Neural cell (in vitro differentiated cells): Measurements from ENCODE around the gene B3GALT6. TPM values are rescaled to one million over a fixed set of nuclear protein-coding genes. Genes with fewer than 3 reads are reported as not detected.

Experiments used
- H2AFZ ChIP-seq: fragments of 200-600, 300-800 bp; sonication (generic), shearing (Covaris generic); 2 replicates; pipeline ENCODE4 v1.6.0; 2014; ENCODE audit warnings: low read depth, mild to moderate bottlenecking, antibody characterized with exemption, low read length, moderate library complexity
- H3F3A ChIP-seq: fragments of 200-600 bp; shearing (Covaris generic); 2 replicates; pipeline ENCODE4 v1.6.1; 2016; ENCODE audit warnings: mild to moderate bottlenecking, moderate library complexity, mixed read lengths, antibody characterized with exemption, low read length; ENCODE audit not compliant: insufficient read depth, poor library complexity, severe bottlenecking
- H3K27ac ChIP-seq: fragments of 200-600, 300-800 bp; sonication (generic), shearing (Covaris generic); 2 replicates; pipeline ENCODE4 v1.5.1; 2014; ENCODE audit warnings: mild to moderate bottlenecking, low read length, moderate library complexity
- H3K27me3 ChIP-seq: fragments of 300-800, 200-600 bp; sonication (generic), shearing (Covaris generic); 2 replicates; pipeline ENCODE4 v1.6.0; 2014; ENCODE audit warnings: mild to moderate bottlenecking, low read depth, low read length, moderate library complexity; ENCODE audit not compliant: insufficient read depth
- H3K36me3 ChIP-seq: fragments of 300-800, 200-600 bp; sonication (generic), shearing (Covaris generic); 2 replicates; pipeline ENCODE4 v1.5.1; 2014; ENCODE audit warnings: mild to moderate bottlenecking, antibody characterized with exemption, low read length, moderate library complexity; ENCODE audit not compliant: insufficient read depth
- H3K4me2 ChIP-seq: fragments of 300-800, 200-600 bp; sonication (generic), shearing (Covaris generic); 2 replicates; pipeline ENCODE4 v1.6.0; 2014; ENCODE audit warnings: mild to moderate bottlenecking, low read length
- H3K4me3 ChIP-seq: fragments of 300-800, 200-600 bp; sonication (generic), shearing (Covaris generic); 2 replicates; pipeline ENCODE4 v1.5.1; 2014; ENCODE audit warnings: mild to moderate bottlenecking, low read length, moderate library complexity
- H3K79me2 ChIP-seq: fragments of 200-600 bp; shearing (Covaris generic); replicated peaks from 2 replicates; pipeline ENCODE4 v1.6.0; 2014; ENCODE audit warnings: mild to moderate bottlenecking, low read length, moderate library complexity; ENCODE audit not compliant: insufficient read depth
- H3K9ac ChIP-seq: fragments of 300-800, 200-600 bp; sonication (generic), shearing (Covaris generic); 2 replicates; pipeline ENCODE4 v1.6.1; 2016; ENCODE audit warnings: mild to moderate bottlenecking, low read length, mixed read lengths
- H3K9me2 ChIP-seq: fragments of 200-600 bp; shearing (Covaris generic); 2 replicates; pipeline ENCODE4 v1.6.1; 2016; ENCODE audit warnings: mild to moderate bottlenecking, low read length, mixed read lengths; ENCODE audit not compliant: insufficient read depth
- H3K9me3 ChIP-seq: fragments of 200-600, 300-800 bp; sonication (generic), shearing (Covaris generic); 2 replicates; pipeline ENCODE4 v1.6.1; 2016; ENCODE audit warnings: mild to moderate bottlenecking, mixed run types, low read length, moderate library complexity, mixed read lengths
- H4K20me1 ChIP-seq: fragments of 200-600 bp; shearing (Covaris generic); 2 replicates; pipeline ENCODE4 v1.6.1; 2016; ENCODE audit warnings: mild to moderate bottlenecking, mixed run types; ENCODE audit not compliant: insufficient read depth
- CTCF ChIP-seq: fragments of 450-650 bp; IDR thresholded peaks from 2 replicates; pipeline ENCODE4 v1.5.1; 2014; ENCODE audit warnings: antibody characterized with exemption, mild to moderate bottlenecking, moderate library complexity; ENCODE audit not compliant: poor library complexity, severe bottlenecking
- EP300 ChIP-seq: fragments of 450-650 bp; conservative IDR thresholded peaks from 2 replicates; pipeline ENCODE4 v1.6.1; 2014; ENCODE audit warnings: antibody characterized with exemption, mild to moderate bottlenecking, moderate library complexity; ENCODE audit not compliant: poor library complexity, severe bottlenecking
- EZH2 ChIP-seq: fragments of 200-600, 300-800 bp; shearing (Covaris generic), sonication (generic); IDR thresholded peaks from 2 replicates; pipeline ENCODE4 v1.6.1; 2014; ENCODE audit warnings: antibody characterized with exemption, low read length, borderline replicate concordance, mild to moderate bottlenecking; ENCODE audit not compliant: insufficient read depth, poor library complexity, severe bottlenecking
- MXI1 ChIP-seq: fragments of 450-650 bp; conservative IDR thresholded peaks from 2 replicates; pipeline ENCODE4 v1.6.1; 2014; ENCODE audit warnings: antibody characterized with exemption, mild to moderate bottlenecking; ENCODE audit not compliant: poor library complexity, severe bottlenecking
- POLR2AphosphoS5 ChIP-seq: IDR thresholded peaks from 2 replicates; pipeline ENCODE4 v1.6.1; 2012
- RAD21 ChIP-seq: fragments of 450-650 bp; conservative IDR thresholded peaks from 2 replicates; pipeline ENCODE4 v1.6.1; 2014; ENCODE audit warnings: antibody characterized with exemption, mild to moderate bottlenecking, moderate library complexity
- REST ChIP-seq: IDR thresholded peaks from 2 replicates; pipeline ENCODE4 v1.6.1; 2012; ENCODE audit warnings: borderline replicate concordance
- SMC3 ChIP-seq: fragments of 450-650 bp; conservative IDR thresholded peaks from 2 replicates; pipeline ENCODE4 v1.6.1; 2014; ENCODE audit warnings: antibody characterized with exemption, mild to moderate bottlenecking, moderate library complexity; ENCODE audit not compliant: poor library complexity
- TAF1 ChIP-seq: IDR thresholded peaks from 2 replicates; pipeline ENCODE4 v1.6.1; 2012; ENCODE audit warnings: low read depth
- polyA plus RNA-seq: library from polyadenylated mRNA; depleted of rRNA; stranded (reverse); fragments of >200 nt; gene quantifications from 2 replicates; pipeline ENCODE4 v1.2.3, GENCODE V29; 2014

B3GALT6 gene
- polyA plus RNA-seq, 1 donor from 2014 or later = 46.5 TPM

- no peak for TF ChIP-seq REST
- H2AFZ ChIP-seq = no peak overlapping the region
- H3K36me3 ChIP-seq = no peaks in the 10 kb centered on the region
- peaks cover 30% of the 10 kb centered on the region for H3K27me3 ChIP-seq
- no peak overlapping the region for H3K4me2 ChIP-seq
- no peak overlapping the region for H3K9ac ChIP-seq
- no peaks in the 10 kb centered on the region for H3F3A ChIP-seq
- H3K27ac ChIP-seq = no peak overlapping the region
- no peaks in the 10 kb centered on the region for H4K20me1 ChIP-seq
- no peaks in the 10 kb centered on the region for H3K9me3 ChIP-seq
- no peaks in the 10 kb centered on the region for H3K79me2 ChIP-seq
- no peaks in the 10 kb centered on the region for H3K9me2 ChIP-seq
- H3K4me3 ChIP-seq = no peak overlapping the region
Observed at GRCh38 chr1:1203561-1204424, 28.2 kb upstream of the B3GALT6 start.

- H3K9me2 ChIP-seq = no peaks in the 10 kb centered on the region
- no peaks in the 10 kb centered on the region for H3K79me2 ChIP-seq
- H2AFZ ChIP-seq = no peak overlapping the region
- H3K9me3 ChIP-seq = no peaks in the 10 kb centered on the region
- no peak overlapping the region for H3K27ac ChIP-seq
- TF ChIP-seq REST (no peak), POLR2AphosphoS5 (no peak), CTCF (no peak), RAD21 (no peak), SMC3 (no peak), TAF1 (no peak), EP300 (no peak), EZH2 (no peak), MXI1 (no peak)
- H3K9ac ChIP-seq = no peak overlapping the region
- no peaks in the 10 kb centered on the region for H3K36me3 ChIP-seq
- H3F3A ChIP-seq = no peaks in the 10 kb centered on the region
- H4K20me1 ChIP-seq = no peaks in the 10 kb centered on the region
- H3K4me2 ChIP-seq = no peak overlapping the region
- H3K4me3 ChIP-seq = no peak overlapping the region
- H3K27me3 ChIP-seq = peaks cover 30% of the 10 kb centered on the region
Observed at GRCh38 chr1:1204425-1204920, 27.6 kb upstream of the B3GALT6 start.
